Coronary artery (tissue), 2 donors: ENCODE results near the gene GFI1.

Experiments
- DNase-seq: peaks from one replicate; pipeline ENCODE4 v3.0.0-alpha.2; 2017; ENCODE audit warnings: low spot score
- H3K27ac ChIP-seq, 2 donors: fragments of 200-600 bp; sonication (generic); one replicate each; pipeline ENCODE4 v1.5.1; 2016 to 2019
- H3K4me3 ChIP-seq: fragments of 200-600 bp; sonication (generic); 2 replicates; pipeline ENCODE4 v1.5.1; 2016; ENCODE audit warnings: mild to moderate bottlenecking, moderate library complexity
- CTCF ChIP-seq: fragments of 200-600 bp; sonication (generic); IDR thresholded peaks from one replicate; pipeline ENCODE4 v1.5.1; 2019; ENCODE audit warnings: antibody characterized with exemption

The GFI1 gene

GRCh38 chr1:92487078-92487605 is 417 bp upstream of the GFI1 start:
- peak overlapping the region; percentile 72 for H3K4me3 ChIP-seq

GRCh38 chr1:92485381-92486250 is 1.1 kb downstream of the GFI1 start:
- no peak overlapping the region for H3K27ac ChIP-seq
- DNase-seq = no peak
- TF ChIP-seq CTCF = no peak
- peak overlapping the region; percentile 72 for H3K4me3 ChIP-seq

More at GRCh38 chr1:92487078-92487605, 417 bp upstream of the GFI1 start:
- no peak for DNase-seq
- no peak overlapping the region for H3K27ac ChIP-seq
- TF ChIP-seq CTCF = no peak

- Histone ChIP-seq H3K4me3 (peak overlapping the region; percentile 72), H3K27ac (no peak overlapping the region)
- TF ChIP-seq CTCF = no peak
- DNase-seq = no peak
These were observed 2.0 kb downstream of the GFI1 start for GRCh38 chr1:92484472-92485380.

GRCh38 chr1:92483610-92484471 is 2.9 kb downstream of the GFI1 start:
- Histone ChIP-seq H3K4me3 (peak overlapping the region; percentile 72), H3K27ac (no peak overlapping the region)
- no peak for TF ChIP-seq CTCF
- DNase-seq = no peak

DNA sequence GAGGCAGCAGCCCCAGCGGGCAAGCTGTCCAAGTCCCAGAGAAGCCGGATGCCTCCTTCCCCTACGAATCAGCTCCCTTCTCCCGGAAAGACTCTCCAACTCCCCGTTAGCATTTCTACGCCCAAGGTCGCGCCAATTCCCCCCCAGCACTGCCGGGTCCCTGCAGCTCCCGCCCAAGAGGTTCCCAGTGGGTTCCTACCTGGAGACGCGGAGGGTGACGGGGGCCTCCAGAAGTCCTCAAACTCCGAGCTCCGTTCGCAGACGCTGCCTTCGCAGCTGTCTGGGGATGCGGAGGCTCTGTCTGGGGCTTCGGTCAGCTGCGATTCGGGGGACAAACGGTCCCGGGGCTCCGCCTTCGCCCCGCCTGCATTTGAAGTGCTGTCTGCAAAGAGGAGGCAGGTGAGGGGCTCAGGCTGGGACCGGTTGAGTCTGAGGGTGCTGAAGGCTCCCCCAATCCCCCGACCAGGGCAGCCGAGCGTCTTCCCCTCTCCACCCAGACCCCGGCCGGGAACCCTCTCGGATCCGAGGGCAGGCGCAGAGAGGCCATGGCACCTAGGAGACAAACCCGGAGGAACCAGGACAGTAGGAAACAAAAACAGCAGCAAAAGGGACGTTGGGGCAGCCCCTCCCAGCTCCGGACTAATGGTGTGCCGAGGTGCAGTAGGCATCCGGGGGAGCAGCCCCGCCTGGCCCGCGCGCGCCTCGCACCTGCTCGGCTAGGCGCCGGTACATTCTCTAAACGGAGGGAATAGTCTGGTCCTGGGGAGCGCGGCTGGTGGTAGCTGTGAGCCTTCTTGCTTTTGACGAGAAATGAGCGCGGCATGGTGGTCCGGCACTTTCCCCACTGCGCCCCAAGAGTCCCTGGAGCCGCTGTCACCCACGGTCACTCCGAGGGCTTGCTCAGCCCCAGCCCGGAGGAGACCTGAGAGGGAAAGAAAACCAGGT is 3.8 kb downstream of the GFI1 start:
- no peak for TF ChIP-seq CTCF
- Histone ChIP-seq H3K27ac (no peak overlapping the region), H3K4me3 (peak overlapping the region; percentile 72)
- DNase-seq = no peak
